ENCODE results near the gene SLC26A1.

Gene SLC26A1

GRCh38 chr4:1028574-1029220 lies 35.5 kb upstream of the SLC26A1 start:
- DNase-seq = no peak

GRCh38 chr4:1027915-1028238 lies 34.7 kb upstream of the SLC26A1 start:
- DNase-seq = no peak

DNA sequence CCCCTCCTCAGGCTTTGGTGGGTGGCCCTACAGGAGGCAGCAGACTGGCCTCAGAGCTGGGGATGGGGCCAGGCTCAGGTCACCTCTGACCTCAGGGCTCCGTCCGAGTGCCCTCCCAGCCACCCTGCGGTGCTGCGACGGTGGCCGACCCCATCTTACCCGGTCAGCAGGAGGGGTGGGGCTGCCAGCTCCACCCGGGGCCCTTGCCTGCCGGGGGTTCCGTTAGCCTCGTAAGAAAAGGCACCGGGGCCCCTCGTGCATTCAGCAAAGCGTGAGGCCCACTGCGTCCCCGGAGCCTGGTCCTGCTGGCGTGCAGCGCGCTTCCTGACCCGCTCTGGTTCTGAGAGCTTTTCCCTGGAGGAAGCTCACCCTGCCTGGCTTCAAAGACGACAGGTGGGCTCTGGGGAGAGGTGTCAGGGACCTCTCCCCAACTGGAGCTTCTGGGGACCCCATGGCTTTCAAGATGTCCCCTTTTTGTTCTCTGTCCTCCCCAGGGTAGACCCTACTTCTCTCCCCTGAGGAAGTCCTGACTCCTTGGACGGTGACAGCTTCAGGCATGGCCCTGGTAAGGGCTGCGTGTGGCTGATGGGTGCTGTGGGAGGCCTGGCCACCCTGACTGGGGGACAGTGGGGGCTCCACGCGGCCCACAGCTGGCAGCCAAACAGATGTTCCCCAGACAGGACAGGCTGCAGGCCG lies 34.2 kb upstream of the SLC26A1 start:
- no peak for DNase-seq

DNA sequence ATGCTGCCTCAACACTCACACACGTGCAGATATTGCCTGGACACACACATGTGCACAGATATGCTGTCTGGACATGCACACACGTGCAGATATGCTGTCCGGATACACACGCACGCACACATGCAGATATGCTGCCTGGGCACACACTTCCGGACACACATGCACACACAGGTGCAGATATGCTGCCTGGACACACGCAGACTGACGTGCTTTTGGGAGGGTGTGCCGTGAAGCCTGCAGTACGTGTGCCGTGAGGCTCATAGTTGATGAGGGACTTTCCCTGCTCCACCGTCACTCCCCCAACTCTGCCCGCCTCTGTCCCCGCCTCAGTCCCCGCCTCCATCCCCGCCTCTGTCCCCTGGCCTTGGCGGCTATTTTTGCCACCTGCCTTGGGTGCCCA lies 32.9 kb upstream of the SLC26A1 start:
- no peak for DNase-seq

DNA sequence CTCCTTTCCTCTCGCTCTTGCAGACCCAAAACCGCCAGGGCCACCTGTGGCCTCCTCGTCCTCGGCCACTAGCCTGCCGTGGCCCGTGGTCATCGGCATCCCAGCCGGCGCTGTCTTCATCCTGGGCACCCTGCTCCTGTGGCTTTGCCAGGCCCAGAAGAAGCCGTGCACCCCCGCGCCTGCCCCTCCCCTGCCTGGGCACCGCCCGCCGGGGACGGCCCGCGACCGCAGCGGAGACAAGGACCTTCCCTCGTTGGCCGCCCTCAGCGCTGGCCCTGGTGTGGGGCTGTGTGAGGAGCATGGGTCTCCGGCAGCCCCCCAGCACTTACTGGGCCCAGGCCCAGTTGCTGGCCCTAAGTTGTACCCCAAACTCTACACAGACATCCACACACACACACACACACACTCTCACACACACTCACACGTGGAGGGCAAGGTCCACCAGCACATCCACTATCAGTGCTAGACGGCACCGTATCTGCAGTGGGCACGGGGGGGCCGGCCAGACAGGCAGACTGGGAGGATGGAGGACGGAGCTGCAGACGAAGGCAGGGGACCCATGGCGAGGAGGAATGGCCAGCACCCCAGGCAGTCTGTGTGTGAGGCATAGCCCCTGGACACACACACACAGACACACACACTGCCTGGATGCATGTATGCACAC lies 31.8 kb upstream of the SLC26A1 start:
- no peak for DNase-seq

- no peak for DNase-seq
Observed at GRCh38 chr4:1023895-1024740, 30.9 kb upstream of the SLC26A1 start.

DNA sequence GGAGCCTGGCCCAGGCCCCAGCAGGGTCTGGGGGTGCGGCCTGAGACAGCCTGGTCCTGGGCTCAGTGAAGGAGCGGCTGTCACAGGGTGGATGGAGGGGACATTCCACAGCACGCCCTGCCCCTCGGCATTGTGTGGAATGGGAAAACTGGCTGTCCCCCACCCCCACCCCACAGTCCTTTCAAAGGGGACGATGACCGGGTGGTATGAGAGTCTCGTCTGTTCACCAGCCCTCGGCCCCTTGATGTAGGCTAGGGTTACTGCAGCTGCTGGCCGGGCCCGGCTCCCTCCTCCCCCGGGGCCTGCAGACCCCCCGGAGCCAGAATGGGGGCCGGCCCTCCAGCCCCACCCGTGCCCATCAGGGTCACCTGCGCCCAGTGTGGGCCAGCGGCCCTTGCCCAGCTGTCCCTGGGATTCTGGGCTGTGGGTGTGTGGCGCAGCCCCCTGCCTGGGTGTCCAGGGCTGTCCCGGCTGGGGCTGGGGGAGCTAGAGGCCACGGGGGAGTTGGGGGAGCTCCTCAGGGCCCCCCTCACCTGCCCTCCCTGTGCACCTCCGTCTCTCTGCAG lies 30.0 kb upstream of the SLC26A1 start:
- DNase-seq = no peak

GRCh38 chr4:1022739-1023066 lies 29.5 kb upstream of the SLC26A1 start:
- DNase-seq = no peak

DNA sequence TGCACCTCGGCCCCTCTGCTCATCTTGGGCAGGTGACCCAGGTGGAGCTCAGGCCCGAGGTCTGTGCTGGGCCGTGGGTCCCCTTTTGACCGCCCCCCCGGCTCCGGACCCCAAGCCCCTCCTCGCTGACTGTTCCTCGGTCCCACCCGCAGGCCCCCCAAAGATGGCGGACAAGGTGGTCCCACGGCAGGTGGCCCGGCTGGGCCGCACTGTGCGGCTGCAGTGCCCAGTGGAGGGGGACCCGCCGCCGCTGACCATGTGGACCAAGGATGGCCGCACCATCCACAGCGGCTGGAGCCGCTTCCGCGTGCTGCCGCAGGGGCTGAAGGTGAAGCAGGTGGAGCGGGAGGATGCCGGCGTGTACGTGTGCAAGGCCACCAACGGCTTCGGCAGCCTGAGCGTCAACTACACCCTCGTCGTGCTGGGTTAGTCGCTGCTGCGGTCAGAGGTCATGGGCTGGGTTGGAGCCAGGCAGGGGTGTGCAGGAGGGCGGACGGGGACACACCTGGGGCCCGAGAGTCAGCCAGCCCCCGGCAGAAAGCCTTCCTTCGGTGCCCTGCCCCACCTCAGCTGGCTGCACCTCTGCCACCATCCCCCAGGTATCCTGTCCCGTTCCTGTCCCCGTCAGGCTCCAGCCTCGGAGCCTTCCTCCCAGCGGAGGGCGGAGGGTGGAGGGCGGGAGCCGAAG lies 29.0 kb upstream of the SLC26A1 start:
- no peak for DNase-seq

GRCh38 chr4:1021386-1022050 lies 28.3 kb upstream of the SLC26A1 start:
- no peak for DNase-seq

GRCh38 chr4:1019729-1020470 lies 26.7 kb upstream of the SLC26A1 start:
- DNase-seq = no peak

GRCh38 chr4:1019320-1019719 lies 26.1 kb upstream of the SLC26A1 start:
- DNase-seq = no peak

GRCh38 chr4:1018147-1019020 lies 25.2 kb upstream of the SLC26A1 start:
- DNase-seq = no peak

DNA sequence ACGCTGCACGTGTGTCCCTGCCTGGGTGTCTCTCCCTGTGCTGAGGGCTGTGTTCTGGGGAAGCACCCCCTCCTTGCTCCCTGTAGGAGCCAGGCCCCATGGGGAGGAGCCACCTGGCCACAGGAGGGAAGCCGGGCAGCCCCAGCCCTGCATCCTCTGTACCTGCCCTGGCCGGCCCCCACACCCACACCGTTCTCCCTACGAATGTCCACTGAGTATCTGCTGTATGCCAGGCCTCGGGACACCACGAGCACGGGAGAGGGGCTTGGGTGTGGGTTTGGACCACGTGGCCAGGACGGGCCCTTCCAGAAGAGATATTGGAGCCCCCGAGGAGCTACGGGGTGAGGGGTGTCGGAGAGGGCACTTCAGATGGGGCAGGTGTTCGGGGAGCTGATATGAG lies 24.5 kb upstream of the SLC26A1 start:
- DNase-seq = no peak

DNA sequence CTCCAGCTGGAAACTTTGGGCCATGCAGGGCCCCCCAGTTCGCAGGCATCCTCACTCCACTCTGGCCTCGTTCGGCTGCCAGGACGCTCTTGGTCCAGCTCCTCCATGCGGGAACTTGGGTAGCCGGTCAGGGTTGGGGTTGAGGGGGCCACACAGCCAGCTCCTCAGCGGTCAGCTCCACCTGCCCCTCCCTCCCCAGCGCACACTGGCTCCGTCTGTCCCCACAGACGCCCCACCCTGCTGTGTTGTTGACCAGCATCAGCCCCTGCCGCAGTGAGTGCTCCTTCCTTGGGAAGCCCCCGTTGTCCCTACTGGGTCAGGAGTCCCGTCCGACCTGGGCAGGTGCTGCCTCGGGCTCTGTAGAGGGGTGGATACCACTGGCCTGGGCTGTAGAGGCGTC lies 24.0 kb upstream of the SLC26A1 start:
- DNase-seq = no peak

DNA sequence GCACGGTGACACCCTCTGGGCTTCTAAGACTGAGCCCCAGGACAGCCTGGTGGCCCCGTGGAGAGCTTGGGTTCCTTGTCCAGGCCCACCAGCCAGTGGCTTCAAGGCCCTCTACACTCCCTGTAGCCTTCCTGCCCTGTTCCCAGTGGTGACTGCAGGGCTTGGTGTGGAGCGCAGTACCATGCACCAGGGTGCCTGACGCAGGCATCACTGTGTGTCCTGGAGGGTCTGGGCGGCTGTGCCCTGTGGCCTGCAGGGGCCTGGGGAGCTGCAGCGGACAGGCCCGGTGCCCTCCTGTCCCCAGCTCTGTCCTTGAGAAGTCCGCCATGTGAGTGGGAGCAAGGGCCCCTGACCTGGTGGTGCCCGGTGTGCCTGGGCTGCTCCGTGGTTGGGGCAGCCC lies 22.5 kb upstream of the SLC26A1 start:
- no peak for DNase-seq

DNA sequence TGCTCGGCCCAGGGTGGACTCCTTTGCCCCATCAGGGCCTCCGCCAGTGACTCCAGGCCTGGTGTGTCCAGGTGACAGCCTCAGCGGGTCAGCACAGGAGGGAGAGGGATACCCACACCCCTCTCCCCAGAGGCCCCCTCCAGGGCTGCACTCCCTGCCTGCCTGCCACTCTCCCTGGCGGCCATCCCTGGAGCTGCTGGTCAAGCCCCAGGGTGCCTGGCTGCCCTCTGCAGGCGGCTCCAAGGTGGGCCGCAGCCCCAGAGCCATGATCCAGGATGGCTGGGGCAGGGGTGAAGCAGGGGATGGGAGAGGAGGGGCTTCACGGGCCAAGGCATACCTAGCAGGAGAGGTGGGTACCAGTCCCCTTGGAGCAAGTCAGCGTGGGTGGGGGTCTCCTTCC lies 22.0 kb upstream of the SLC26A1 start:
- DNase-seq = no peak

DNA sequence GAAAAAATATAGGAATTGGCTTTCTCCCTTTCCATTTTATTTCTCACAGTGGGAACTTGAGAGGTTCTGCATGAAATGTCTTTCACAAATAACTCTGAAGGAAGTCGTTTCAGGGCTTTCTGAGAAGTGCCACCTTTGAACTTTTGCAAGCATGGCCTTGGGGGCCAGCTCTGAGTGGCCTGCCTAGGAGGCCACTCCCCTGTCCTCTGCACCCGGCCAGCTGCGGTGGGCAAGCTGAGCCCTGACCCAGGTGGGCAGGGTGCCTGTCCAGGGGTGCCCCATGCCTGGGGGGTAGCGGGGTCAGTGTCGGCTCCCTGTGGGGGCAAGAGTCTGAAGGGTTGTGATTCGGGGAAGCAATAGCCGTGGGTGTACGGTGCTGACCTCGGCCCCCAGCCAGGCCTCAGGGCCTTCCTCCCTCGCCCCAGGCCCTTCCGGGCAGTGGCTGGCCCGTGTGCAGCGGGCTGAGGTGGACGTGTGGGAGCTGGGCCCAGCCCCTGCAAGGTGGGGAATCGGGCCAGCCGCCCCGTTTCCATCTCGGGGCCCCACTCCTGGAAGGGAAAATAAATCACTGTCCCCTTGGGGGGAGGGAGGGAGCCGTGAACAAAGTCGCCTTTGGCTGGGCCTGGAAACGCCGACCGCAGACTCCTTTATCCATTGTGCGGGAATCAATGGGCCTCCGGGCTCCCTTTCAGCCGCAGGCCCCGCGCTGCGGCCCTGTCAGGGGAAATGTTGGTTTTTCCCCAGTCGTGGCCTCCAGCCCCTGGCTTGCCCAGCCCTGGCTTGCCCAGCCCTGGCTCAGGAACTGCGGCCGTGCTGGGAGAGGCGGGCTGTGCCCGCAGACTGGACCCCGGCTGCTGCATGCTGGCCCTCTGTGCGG lies 21.3 kb upstream of the SLC26A1 start:
- no peak for DNase-seq
